GM18519 (cell line): ENCODE data around the gene QDPR.
"Not testable (repeated sequence)": the region's sequence is repeated elsewhere in the genome, so short reads cannot be mapped to it uniquely, and the experiment has no call there.

Source experiments
- ATAC-seq: cut with Tn5 transposase; IDR thresholded peaks from one replicate; pipeline ENCODE4 v1.9.1; 2021; ENCODE audit warnings: mild to moderate bottlenecking, moderate library complexity; ENCODE audit not compliant: unreplicated experiment, low FRiP score

QDPR gene

GRCh38 chr4:17511950-17512795 lies at the start of gene QDPR:
Gene QDPR, minus strand, starts transcription at chr4:17512090. Its CDS starts 36 bp downstream, at chr4:17512054.
- ATAC-seq, result peak; percentile 94

GRCh38 chr4:17561195-17561909 lies 49.5 kb upstream of the QDPR start:
- ATAC-seq, result no peak

GRCh38 chr4:17560065-17560673 lies 48.3 kb upstream of the QDPR start:
- no peak for ATAC-seq

GRCh38 chr4:17559709-17560048 lies 47.8 kb upstream of the QDPR start:
- no peak for ATAC-seq

- no peak for ATAC-seq
Measured at GRCh38 chr4:17558941-17559708, 47.2 kb upstream of the QDPR start.

GRCh38 chr4:17557880-17558279 lies 46.0 kb upstream of the QDPR start:
- no peak for ATAC-seq

- ATAC-seq, result no peak
Measured at GRCh38 chr4:17556498-17556897, 44.6 kb upstream of the QDPR start.

GRCh38 chr4:17554568-17554967 lies 42.7 kb upstream of the QDPR start:
- ATAC-seq, result no peak

- peak; percentile 45 for ATAC-seq
Measured at GRCh38 chr4:17552427-17552826, 40.5 kb upstream of the QDPR start.

- ATAC-seq, result no peak
Measured at GRCh38 chr4:17550549-17550948, 38.7 kb upstream of the QDPR start.

GRCh38 chr4:17546678-17547077 lies 34.8 kb upstream of the QDPR start:
- ATAC-seq, result no peak

GRCh38 chr4:17546222-17546621 lies 34.3 kb upstream of the QDPR start:
- ATAC-seq, result no peak

- no peak for ATAC-seq
Measured at GRCh38 chr4:17545374-17546140, 33.7 kb upstream of the QDPR start.

GRCh38 chr4:17544831-17545234 lies 32.9 kb upstream of the QDPR start:
- no peak for ATAC-seq

- ATAC-seq, result no peak
Measured at GRCh38 chr4:17544205-17544604, 32.3 kb upstream of the QDPR start.

GRCh38 chr4:17537060-17537459 lies 25.2 kb upstream of the QDPR start:
- not testable (repeated sequence) for ATAC-seq

GRCh38 chr4:17535906-17536305 lies 24.0 kb upstream of the QDPR start:
- ATAC-seq, result no peak

- no peak for ATAC-seq
Measured at GRCh38 chr4:17535242-17535641, 23.4 kb upstream of the QDPR start.

- no peak for ATAC-seq
Measured at GRCh38 chr4:17534705-17535104, 22.8 kb upstream of the QDPR start.
